VCaP (cell line): ENCODE measurements around the gene TMEM242.

Experiments used
- H3K27ac ChIP-seq: fragments of 450-650 bp; 2 replicates; pipeline ENCODE4 v1.5.1; 2017
- CTCF ChIP-seq: fragments of 450-650 bp; conservative IDR thresholded peaks from 2 replicates; pipeline ENCODE4 v1.5.1; 2017; ENCODE audit warnings: mild to moderate bottlenecking, moderate library complexity

TMEM242 gene

GRCh38 chr6:157307661-157308060 is 15.7 kb downstream of the TMEM242 start:
- H3K27ac ChIP-seq = no peak overlapping the region
- no peak for TF ChIP-seq CTCF

GRCh38 chr6:157305670-157306653 is 17.4 kb downstream of the TMEM242 start:
- H3K27ac ChIP-seq = no peak overlapping the region
- TF ChIP-seq CTCF = no peak

GRCh38 chr6:157304899-157305663 is 18.2 kb downstream of the TMEM242 start:
- no peak for TF ChIP-seq CTCF
- H3K27ac ChIP-seq = no peak overlapping the region

GRCh38 chr6:157302736-157303135 is 20.6 kb downstream of the TMEM242 start:
- no peak overlapping the region for H3K27ac ChIP-seq
- TF ChIP-seq CTCF = no peak

GRCh38 chr6:157300436-157300835 is 22.9 kb downstream of the TMEM242 start:
- no peak for TF ChIP-seq CTCF
- no peak overlapping the region for H3K27ac ChIP-seq

- H3K27ac ChIP-seq = no peak overlapping the region
- TF ChIP-seq CTCF = no peak
These were observed 23.3 kb downstream of the TMEM242 start for GRCh38 chr6:157300006-157300405.

- H3K27ac ChIP-seq = no peak overlapping the region
- TF ChIP-seq CTCF = no peak
These were observed 25.0 kb downstream of the TMEM242 start for GRCh38 chr6:157298216-157298724.
